Lung (tissue), 12 donors: ENCODE data around the gene SRSF6. TPM values are rescaled to one million over a fixed set of nuclear protein-coding genes. Genes with fewer than 3 reads are reported as not detected.

Experiments used
- ATAC-seq: fragments of 200-7000 bp; cut with Tn5 transposase; one replicate; pipeline ENCODE4 v1.9.1; 2020; ENCODE audit warnings: moderate number of reproducible peaks; ENCODE audit not compliant: insufficient read depth, low FRiP score
- DNase-seq, 3 donors: peaks; one replicate each; pipeline ENCODE4 v3.0.0-alpha.2; 2013 to 2017
- H3K27ac ChIP-seq, 2 donors: one replicate each; pipeline ENCODE4 v1.5.1; 2013; ENCODE audit warnings: mild to moderate bottlenecking in 2 of 2, moderate library complexity in 2 of 2, control low read depth in 1 of 2, inconsistent platforms in 1 of 2, low read depth in 1 of 2, low read length in 1 of 2
- H3K27me3 ChIP-seq, 3 donors: one replicate each; pipeline ENCODE4 v1.5.1; 2013; ENCODE audit warnings: low read length in 2 of 3; ENCODE audit not compliant: control insufficient read depth in 3 of 3, insufficient read depth in 3 of 3
- H3K36me3 ChIP-seq, 4 donors: one replicate each; pipeline ENCODE4 v1.5.1; 2013; ENCODE audit warnings: low read length in 4 of 4, mild to moderate bottlenecking in 1 of 4, moderate library complexity in 1 of 4; ENCODE audit not compliant: control insufficient read depth in 4 of 4, insufficient read depth in 4 of 4
- H3K4me1 ChIP-seq, 5 donors: one replicate each; pipeline ENCODE4 v1.5.1; 2013; ENCODE audit warnings: low read length in 5 of 5, mild to moderate bottlenecking in 2 of 5, moderate library complexity in 1 of 5; ENCODE audit not compliant: control insufficient read depth in 5 of 5, insufficient read depth in 5 of 5
- H3K4me3 ChIP-seq: one replicate; pipeline ENCODE4 v1.5.1; 2013; ENCODE audit warnings: mild to moderate bottlenecking, control low read depth, moderate library complexity
- H3K9ac ChIP-seq, 2 donors: one replicate each; pipeline ENCODE4 v1.5.1; 2013; ENCODE audit warnings: low read length in 2 of 2, control low read depth in 1 of 2; ENCODE audit not compliant: insufficient read depth in 1 of 2
- H3K9me3 ChIP-seq, 4 donors: one replicate each; pipeline ENCODE4 v1.5.1; 2013; ENCODE audit warnings: low read length in 3 of 4, mild to moderate bottlenecking in 1 of 4, moderate library complexity in 1 of 4; ENCODE audit not compliant: control insufficient read depth in 4 of 4, insufficient read depth in 3 of 4
- WGBS, 2 donors: extraction: QIAGEN DNeasy Blood & Tissue Kit; methylation state at CpG; one replicate each; pipeline ENCODE4 v1.1.7; 2013; 5-methylcytosine and 5-hydroxymethylcytosine counted together
- polyA plus RNA-seq, 2 donors: library from polyadenylated mRNA; stranded (reverse); fragments of 200-250 nt; gene quantifications; one replicate each; pipeline ENCODE4 v1.2.1, GENCODE V29; 2013
- total RNA-seq, 2 donors: library from RNA; depleted of rRNA in 1 of 2; stranded (reverse); fragments of >200 nt in 1 of 2; gene quantifications; one replicate each; pipeline ENCODE4 v1.2.1, GENCODE V29; 2014 to 2021
- TF ChIP-seq, protein P1 (sequence below): IDR thresholded peaks from 2 replicates; pipeline ENCODE4 v1.5.1; 2012; ENCODE audit warnings: mild to moderate bottlenecking; ENCODE audit errors: control extremely low read depth, extremely low read depth
- donor health status: control.
- donor health status: control.
- donor health status: Bipolar disorder and iron deficiency.
- donor health status: healthy.
- donor health status: DM: yes; HTN: yes; CAD: no.

The SRSF6 gene
- total and polyA plus RNA-seq, 4 donors: 61.9 to 102 (median 94.5) TPM

DNA sequence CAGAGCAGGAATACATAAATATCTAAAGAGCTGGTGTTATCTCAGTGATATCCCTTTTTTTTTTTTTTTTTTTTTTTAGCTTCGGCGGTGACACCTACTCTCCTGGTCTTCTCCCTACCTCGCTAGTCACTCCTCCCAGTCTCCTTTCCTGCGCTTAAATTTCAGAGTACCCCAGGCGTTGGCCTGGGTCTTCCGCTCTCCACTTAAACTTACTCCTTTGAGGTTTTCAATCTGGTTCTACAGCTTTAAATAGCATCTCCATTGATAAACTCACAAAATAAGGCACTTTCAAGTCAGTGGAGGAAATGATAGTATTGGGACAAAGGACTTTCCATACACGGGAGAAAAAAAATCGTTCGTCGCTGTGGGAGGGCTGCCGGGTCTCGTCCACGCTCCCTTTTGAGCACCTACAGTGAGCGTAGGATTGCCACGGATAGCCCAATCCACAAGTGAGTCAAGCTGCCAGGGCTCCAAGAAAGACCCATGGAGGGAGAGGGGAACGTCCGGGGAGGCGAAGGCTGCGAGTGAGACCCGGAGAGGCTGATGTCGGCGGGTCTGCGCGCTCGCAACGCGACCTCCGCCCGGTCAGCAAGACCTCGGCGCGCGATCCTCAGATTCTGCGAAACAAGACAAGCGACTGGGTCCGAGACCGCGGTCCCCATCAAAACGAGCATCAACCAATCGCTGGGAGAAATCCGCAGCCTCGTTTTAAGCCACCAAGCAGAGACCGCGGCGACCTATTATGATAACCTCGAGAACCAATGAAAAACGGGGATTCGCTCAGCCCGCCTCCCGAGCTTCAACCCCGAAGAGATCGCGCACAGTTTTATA lies 672 bp upstream of the SRSF6 start:
- peak; percentile 81 for ATAC-seq
- 1 to 2% methylated on average over 53 of the region's 53 CpGs for WGBS, 2 donors
- TF ChIP-seq, protein P1, sequence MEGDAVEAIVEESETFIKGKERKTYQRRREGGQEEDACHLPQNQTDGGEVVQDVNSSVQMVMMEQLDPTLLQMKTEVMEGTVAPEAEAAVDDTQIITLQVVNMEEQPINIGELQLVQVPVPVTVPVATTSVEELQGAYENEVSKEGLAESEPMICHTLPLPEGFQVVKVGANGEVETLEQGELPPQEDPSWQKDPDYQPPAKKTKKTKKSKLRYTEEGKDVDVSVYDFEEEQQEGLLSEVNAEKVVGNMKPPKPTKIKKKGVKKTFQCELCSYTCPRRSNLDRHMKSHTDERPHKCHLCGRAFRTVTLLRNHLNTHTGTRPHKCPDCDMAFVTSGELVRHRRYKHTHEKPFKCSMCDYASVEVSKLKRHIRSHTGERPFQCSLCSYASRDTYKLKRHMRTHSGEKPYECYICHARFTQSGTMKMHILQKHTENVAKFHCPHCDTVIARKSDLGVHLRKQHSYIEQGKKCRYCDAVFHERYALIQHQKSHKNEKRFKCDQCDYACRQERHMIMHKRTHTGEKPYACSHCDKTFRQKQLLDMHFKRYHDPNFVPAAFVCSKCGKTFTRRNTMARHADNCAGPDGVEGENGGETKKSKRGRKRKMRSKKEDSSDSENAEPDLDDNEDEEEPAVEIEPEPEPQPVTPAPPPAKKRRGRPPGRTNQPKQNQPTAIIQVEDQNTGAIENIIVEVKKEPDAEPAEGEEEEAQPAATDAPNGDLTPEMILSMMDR: no peak

DNA sequence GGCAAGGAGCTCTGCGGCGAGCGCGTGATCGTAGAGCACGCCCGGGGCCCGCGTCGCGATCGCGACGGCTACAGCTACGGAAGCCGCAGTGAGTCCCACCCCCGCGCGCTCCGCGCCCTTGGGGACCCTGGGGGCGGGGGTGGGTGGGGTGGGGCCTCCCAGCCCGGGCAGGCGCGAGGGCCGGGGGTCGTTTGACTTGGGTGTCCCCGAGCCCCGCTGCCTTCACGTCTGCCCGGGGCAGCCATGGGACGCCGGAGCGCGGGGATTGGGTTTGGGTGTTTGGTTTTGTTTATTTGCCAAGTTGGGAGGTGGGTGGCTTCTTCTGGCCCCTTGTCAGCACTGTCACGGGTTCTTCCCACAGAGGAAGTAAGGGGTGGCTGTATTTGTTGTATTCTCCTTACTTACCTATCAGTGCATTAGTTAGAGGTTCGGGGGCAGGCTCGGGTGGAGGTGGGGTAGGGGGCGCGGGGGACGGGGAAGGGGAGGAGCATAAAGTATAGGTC lies 777 bp downstream of the SRSF6 start:
- H3K9me3 ChIP-seq: no peaks in the 10 kb centered on the region
- H3K36me3 ChIP-seq: peaks cover 9 to 44% (median 25%) of the 10 kb centered on the region in 4 donors
- 1% methylated on average over 40 to 41 of the region's 41 CpGs for WGBS, 2 donors
- H3K4me3 ChIP-seq: peak overlapping the region; percentile 95
- peaks cover 0 to 5% (median 0%) of the 10 kb centered on the region in 3 donors for H3K27me3 ChIP-seq
- peak overlapping the region; percentile 100 for H3K27ac ChIP-seq
- peaks cover 0 to 21% (median 3%) of the 10 kb centered on the region in 5 donors for H3K4me1 ChIP-seq
- no peak for ATAC-seq
- TF ChIP-seq, protein P1: no peak
- DNase-seq: peak in 1 of 3 donors; percentile 39
- peak overlapping the region; percentile 98 to 100 for H3K9ac ChIP-seq

More for the DNA sequence above, 672 bp upstream of the SRSF6 start:
- Histone ChIP-seq H3K36me3 (peaks cover 5 to 30% (median 18%) of the 10 kb centered on the region in 4 donors), H3K27ac (peak overlapping the region; percentile 100), H3K9me3 (no peaks in the 10 kb centered on the region), H3K4me1 (peaks cover 0 to 13% (median 3%) of the 10 kb centered on the region in 5 donors), H3K9ac (peak overlapping the region; percentile 98 to 100), H3K27me3 (peaks cover 0 to 5% (median 0%) of the 10 kb centered on the region in 3 donors), H3K4me3 (peak overlapping the region; percentile 95)
- peak; percentile 94 to 98 (median 97) for DNase-seq

GRCh38 chr20:43459022-43459942 lies 1.6 kb downstream of the SRSF6 start:
- Histone ChIP-seq H3K9ac (peak overlapping the region in 1 of 2 donors; percentile 68), H3K27ac (peak overlapping the region in 1 of 2 donors; percentile 62), H3K36me3 (peaks cover 9 to 51% (median 29%) of the 10 kb centered on the region in 4 donors), H3K4me1 (peaks cover 0 to 21% (median 3%) of the 10 kb centered on the region in 5 donors), H3K4me3 (peak overlapping the region; percentile 55), H3K27me3 (peaks cover 0 to 1% (median 0%) of the 10 kb centered on the region in 3 donors), H3K9me3 (no peaks in the 10 kb centered on the region)
- no peak for ATAC-seq
- TF ChIP-seq, protein P1: no peak
- DNase-seq: peak; percentile 46 to 58 (median 58)
- 64 to 75% methylated on average over 12 of the region's 12 CpGs for WGBS, 2 donors
